ENCODE results near the gene CASP9.
"Not testable (repeated sequence)": the region's sequence is repeated elsewhere in the genome, so short reads cannot be mapped to it uniquely, and the experiment has no call there.

Gene CASP9

GRCh38 chr1:15500184-15501178, 23.5 kb downstream of the CASP9 start:
- no peak for DNase-seq (ENCODE audit: low spot score)

- no peak for DNase-seq (ENCODE audit: low spot score)
Observed at GRCh38 chr1:15493869-15494390, 30.1 kb downstream of the CASP9 start.

GRCh38 chr1:15492596-15492995, 31.4 kb downstream of the CASP9 start:
- DNase-seq (ENCODE audit: low spot score): no peak

- DNase-seq (ENCODE audit: low spot score): not testable (repeated sequence)
Observed at GRCh38 chr1:15491010-15491409, 33.0 kb downstream of the CASP9 start.

GRCh38 chr1:15489052-15489736, 34.8 kb downstream of the CASP9 start:
- DNase-seq (ENCODE audit: low spot score): peak; percentile 33

GRCh38 chr1:15488371-15488770, 35.6 kb downstream of the CASP9 start:
- DNase-seq (ENCODE audit: low spot score): no peak

- DNase-seq (ENCODE audit: low spot score): not testable (repeated sequence)
Observed at GRCh38 chr1:15486844-15487610, 37.0 kb downstream of the CASP9 start.

- no peak for DNase-seq (ENCODE audit: low spot score)
Observed at GRCh38 chr1:15485636-15486035, 38.4 kb downstream of the CASP9 start.

- not testable (repeated sequence) for DNase-seq (ENCODE audit: low spot score)
Observed at GRCh38 chr1:15484443-15484842, 39.6 kb downstream of the CASP9 start.

GRCh38 chr1:15483971-15484370, 40.0 kb downstream of the CASP9 start:
- no peak for DNase-seq (ENCODE audit: low spot score)

- DNase-seq (ENCODE audit: low spot score): not testable (repeated sequence)
Observed at GRCh38 chr1:15482983-15483543, 41.0 kb downstream of the CASP9 start.

- DNase-seq (ENCODE audit: low spot score): not testable (repeated sequence)
Observed at GRCh38 chr1:15482455-15482854, 41.6 kb downstream of the CASP9 start.

GRCh38 chr1:15479654-15480347, 44.2 kb downstream of the CASP9 start:
- DNase-seq (ENCODE audit: low spot score): no peak

- DNase-seq (ENCODE audit: low spot score): no peak
Observed at GRCh38 chr1:15477646-15478212, 46.3 kb downstream of the CASP9 start.

GRCh38 chr1:15476927-15477326, 47.1 kb downstream of the CASP9 start:
- no peak for DNase-seq (ENCODE audit: low spot score)

- DNase-seq (ENCODE audit: low spot score): peak; percentile 63
Observed at GRCh38 chr1:15475752-15476314, 48.2 kb downstream of the CASP9 start, which contains the start of gene CELA2B. Gene CELA2B (plus strand): TSS chr1:15476104. CDS start chr1:15476126, 22 bp downstream.

- no peak for DNase-seq (ENCODE audit: low spot score)
Observed at GRCh38 chr1:15472587-15472986, 51.4 kb downstream of the CASP9 start.

GRCh38 chr1:15471723-15472122, 52.3 kb downstream of the CASP9 start:
- DNase-seq (ENCODE audit: low spot score): not testable (repeated sequence)

- DNase-seq (ENCODE audit: low spot score): not testable (repeated sequence)
Observed at GRCh38 chr1:15471067-15471466, 52.9 kb downstream of the CASP9 start.

GRCh38 chr1:15469821-15470448, 54.1 kb downstream of the CASP9 start:
- DNase-seq (ENCODE audit: low spot score): peak; percentile 58

Data from cerebellar cortex (tissue), 1 donor.